ENCODE results near the gene SGMS1.

Gene SGMS1

DNA sequence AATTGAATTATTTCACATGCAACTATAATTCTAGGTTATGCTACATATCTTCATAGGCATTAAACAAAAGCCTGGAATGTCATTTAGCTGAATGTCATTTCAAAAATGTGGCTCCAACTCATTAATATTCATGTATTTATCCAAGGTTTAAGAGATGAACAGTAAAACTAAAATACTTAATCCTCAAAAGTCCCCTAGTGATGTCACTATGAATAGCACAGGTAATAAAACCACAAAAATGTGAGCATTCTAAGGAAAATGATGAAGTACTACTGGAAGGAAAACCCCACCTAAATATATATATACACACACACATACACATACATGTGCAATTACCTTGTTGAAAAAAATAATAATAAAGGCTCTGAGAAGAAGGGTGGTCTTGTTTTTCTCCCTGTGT, 218.0 kb downstream of the SGMS1 start:
- TF ChIP-seq, protein P1, sequence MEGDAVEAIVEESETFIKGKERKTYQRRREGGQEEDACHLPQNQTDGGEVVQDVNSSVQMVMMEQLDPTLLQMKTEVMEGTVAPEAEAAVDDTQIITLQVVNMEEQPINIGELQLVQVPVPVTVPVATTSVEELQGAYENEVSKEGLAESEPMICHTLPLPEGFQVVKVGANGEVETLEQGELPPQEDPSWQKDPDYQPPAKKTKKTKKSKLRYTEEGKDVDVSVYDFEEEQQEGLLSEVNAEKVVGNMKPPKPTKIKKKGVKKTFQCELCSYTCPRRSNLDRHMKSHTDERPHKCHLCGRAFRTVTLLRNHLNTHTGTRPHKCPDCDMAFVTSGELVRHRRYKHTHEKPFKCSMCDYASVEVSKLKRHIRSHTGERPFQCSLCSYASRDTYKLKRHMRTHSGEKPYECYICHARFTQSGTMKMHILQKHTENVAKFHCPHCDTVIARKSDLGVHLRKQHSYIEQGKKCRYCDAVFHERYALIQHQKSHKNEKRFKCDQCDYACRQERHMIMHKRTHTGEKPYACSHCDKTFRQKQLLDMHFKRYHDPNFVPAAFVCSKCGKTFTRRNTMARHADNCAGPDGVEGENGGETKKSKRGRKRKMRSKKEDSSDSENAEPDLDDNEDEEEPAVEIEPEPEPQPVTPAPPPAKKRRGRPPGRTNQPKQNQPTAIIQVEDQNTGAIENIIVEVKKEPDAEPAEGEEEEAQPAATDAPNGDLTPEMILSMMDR (IDR thresholded peaks at IDR 0.05; ENCODE audit: low read length, missing control alignments): no peak

DNA sequence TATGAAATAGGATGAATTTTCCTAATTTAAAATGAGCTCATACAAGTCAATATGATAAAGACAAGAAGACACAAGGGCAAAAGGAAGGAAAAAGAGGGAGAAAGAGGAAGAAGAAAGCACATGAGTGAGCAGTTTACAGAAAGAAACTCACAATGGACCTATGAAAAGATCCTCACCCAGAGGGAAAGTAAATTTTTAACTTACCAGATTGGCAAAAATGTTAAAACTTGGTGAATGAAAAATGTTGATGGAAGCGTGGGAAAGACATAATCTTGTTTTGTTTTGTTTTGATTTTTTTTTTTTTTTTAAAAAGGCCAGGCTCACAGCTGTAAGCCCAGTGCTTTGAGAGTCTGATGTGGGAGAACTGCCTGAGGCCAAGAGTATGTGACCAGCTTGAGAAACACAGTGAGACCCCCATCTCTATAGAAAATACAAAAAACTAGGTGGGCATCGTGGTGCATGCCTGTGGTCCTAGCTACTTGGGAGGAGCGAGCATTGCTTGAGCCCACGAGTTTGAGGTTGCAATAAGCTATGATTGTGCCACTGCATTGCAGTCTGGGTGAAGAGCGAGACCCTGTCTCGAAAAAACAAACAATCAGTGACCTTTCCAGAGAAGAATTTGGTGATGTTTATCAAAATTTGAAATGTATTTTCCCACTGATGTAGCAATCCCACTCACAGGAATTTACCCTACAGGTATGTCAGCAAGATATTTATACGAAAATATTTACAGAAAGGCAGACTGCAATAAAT, 219.6 kb downstream of the SGMS1 start:
- no peak for DNase-seq (ENCODE audit: low read depth)
- H3K4me3 ChIP-seq (replicated peaks; ENCODE audit: low read depth, low read length): no peak overlapping the region
- TF ChIP-seq, protein P1 (IDR thresholded peaks at IDR 0.05; ENCODE audit: low read length, missing control alignments): no peak

More for the DNA sequence above, 218.0 kb downstream of the SGMS1 start:
- no peak for DNase-seq (ENCODE audit: low read depth)
- no peak overlapping the region for H3K4me3 ChIP-seq (replicated peaks; ENCODE audit: low read depth, low read length)

DNA sequence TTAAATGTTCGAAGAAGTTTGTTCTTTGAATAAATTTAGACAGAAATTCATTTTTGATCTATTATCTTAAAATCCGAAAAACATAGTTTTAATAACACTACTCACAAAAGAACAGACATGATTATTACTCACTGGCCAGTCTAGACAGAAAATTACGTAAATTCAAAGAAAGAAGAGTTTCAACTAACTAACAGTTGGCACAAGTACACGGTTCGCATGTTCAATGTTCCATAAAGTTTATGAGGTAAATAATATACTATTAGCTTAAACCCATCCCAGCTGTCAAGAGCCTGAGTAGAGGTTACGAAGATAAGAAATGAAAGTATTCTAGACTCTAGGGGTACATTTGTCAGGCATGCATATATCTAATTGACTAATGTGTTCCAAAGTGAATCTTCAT, 220.7 kb downstream of the SGMS1 start:
- no peak for DNase-seq (ENCODE audit: low read depth)
- no peak overlapping the region for H3K4me3 ChIP-seq (replicated peaks; ENCODE audit: low read depth, low read length)
- TF ChIP-seq, protein P1 (IDR thresholded peaks at IDR 0.05; ENCODE audit: low read length, missing control alignments): no peak

DNA sequence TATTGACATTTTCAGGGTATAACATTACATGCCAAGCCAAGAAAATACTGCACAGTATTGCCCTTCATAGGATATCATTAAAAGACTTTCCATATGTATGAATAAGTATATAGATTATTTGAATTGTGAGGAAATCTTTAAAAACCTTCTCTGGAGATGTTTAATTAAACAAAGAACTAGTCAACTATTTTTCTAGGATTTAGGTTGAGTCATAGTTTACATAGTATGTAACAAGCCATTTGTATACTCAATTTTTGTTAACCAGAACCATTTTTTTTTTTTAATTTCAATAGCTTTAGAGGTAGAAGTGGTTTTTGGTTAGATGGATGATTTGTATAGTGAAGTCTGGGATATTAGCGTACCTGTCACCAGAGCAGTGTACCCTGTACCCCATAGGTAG, 221.3 kb downstream of the SGMS1 start:
- TF ChIP-seq, protein P1 (IDR thresholded peaks at IDR 0.05; ENCODE audit: low read length, missing control alignments): no peak
- no peak for DNase-seq (ENCODE audit: low read depth)
- no peak overlapping the region for H3K4me3 ChIP-seq (replicated peaks; ENCODE audit: low read depth, low read length)

DNA sequence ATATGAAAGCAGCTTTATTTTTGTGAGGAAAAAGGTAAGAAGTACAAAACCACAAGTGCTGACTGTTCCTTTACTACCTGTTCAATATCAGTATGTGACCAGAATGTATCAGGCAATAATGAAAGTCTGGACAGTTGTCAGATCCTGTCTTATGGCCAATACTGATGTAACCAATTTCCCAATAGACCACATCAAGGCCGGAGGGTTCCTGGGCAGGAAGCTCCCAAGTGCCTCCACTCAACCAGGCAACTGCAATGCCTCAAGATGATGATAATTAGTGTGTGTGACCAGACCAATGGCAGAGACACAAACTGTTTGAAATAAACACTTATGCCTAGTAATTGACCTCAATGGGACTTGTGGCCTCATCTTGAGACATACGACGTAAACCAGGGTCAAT, 223.1 kb downstream of the SGMS1 start:
- DNase-seq (ENCODE audit: low read depth): no peak
- TF ChIP-seq, protein P1 (IDR thresholded peaks at IDR 0.05; ENCODE audit: low read length, missing control alignments): no peak

DNA sequence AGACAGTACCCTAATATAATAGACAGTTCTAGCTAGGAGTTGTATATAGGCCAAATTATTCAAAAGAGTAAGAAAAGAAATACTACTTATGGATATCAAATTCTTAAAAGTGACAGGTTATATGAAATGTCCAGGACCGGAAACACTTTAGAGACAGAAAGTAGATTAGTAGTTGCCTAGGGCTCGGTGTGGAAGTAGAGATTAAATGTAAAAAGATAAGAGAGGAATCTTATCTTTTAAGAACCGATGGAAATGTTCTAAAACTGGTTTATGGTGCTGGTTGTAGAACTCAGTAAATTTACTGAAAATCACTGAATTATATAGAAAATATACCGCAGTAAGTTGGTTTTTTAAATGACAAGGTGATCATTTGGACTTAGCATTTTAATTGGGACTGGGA, 224.9 kb downstream of the SGMS1 start:
- TF ChIP-seq, protein P1 (IDR thresholded peaks at IDR 0.05; ENCODE audit: low read length, missing control alignments): no peak

More for the DNA sequence above, 223.1 kb downstream of the SGMS1 start:
- H3K4me3 ChIP-seq (replicated peaks; ENCODE audit: low read depth, low read length): no peak overlapping the region

DNA sequence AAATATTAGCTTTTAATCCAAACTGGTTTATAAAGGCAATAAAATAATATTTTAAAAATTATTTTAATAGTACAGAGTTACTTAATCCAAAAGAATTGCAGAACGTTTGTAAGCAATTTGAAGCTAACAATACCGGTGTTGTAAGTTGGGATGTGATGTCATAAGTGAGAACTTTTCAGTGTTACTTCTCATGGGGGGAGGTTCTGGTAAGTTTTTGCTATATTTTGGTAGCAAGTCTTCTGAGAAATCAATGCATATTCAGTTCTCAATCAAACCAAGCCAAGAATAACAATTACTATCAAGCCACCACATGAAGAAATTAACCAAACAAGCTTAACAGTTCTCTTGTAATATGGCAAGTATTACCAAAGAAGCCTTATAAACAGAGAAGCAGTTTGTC, 225.4 kb downstream of the SGMS1 start:
- H3K4me3 ChIP-seq (replicated peaks; ENCODE audit: low read depth, low read length): no peak overlapping the region
- TF ChIP-seq, protein P1 (IDR thresholded peaks at IDR 0.05; ENCODE audit: low read length, missing control alignments): no peak
- DNase-seq (ENCODE audit: low read depth): peak; percentile 92

More for the DNA sequence above, 224.9 kb downstream of the SGMS1 start:
- DNase-seq (ENCODE audit: low read depth): no peak
- no peak overlapping the region for H3K4me3 ChIP-seq (replicated peaks; ENCODE audit: low read depth, low read length)

Data from fibroblast of pulmonary artery (primary cell).